ENCODE measurements around the gene DACT1.

The DACT1 gene

GRCh38 chr14:58665773-58666500, 28.2 kb downstream of the DACT1 start:
- Histone ChIP-seq H3K27me3 (ENCODE audit: insufficient read depth, poor library complexity, severe bottlenecking) (no peaks in the 10 kb centered on the region), H3K27ac (replicated peaks) (no peak overlapping the region), H3K4me3 (replicated peaks; ENCODE audit: insufficient read depth, low read length) (no peak overlapping the region)
- no peak for TF ChIP-seq CTCF (IDR thresholded peaks at IDR 0.05; ENCODE audit: insufficient read depth, low read length)
- TF ChIP-seq POLR2AphosphoS5 (IDR thresholded peaks at IDR 0.05; ENCODE audit: low read depth): no peak
- no peak for DNase-seq (ENCODE audit: low read depth in 1 of 2, low spot score in 1 of 2)

GRCh38 chr14:58666737-58667136, 29.0 kb downstream of the DACT1 start:
- H3K27me3 ChIP-seq (ENCODE audit: insufficient read depth, poor library complexity, severe bottlenecking): no peaks in the 10 kb centered on the region
- H3K4me3 ChIP-seq (replicated peaks; ENCODE audit: insufficient read depth, low read length): no peak overlapping the region
- DNase-seq (ENCODE audit: low read depth in 1 of 2, low spot score in 1 of 2): no peak
- TF ChIP-seq POLR2AphosphoS5 (IDR thresholded peaks at IDR 0.05; ENCODE audit: low read depth): no peak
- H3K27ac ChIP-seq (replicated peaks): no peak overlapping the region

- DNase-seq (ENCODE audit: low read depth in 1 of 2, low spot score in 1 of 2): no peak
- Histone ChIP-seq H3K4me3 (replicated peaks; ENCODE audit: insufficient read depth, low read length) (no peak overlapping the region), H3K27ac (replicated peaks) (no peak overlapping the region), H3K27me3 (ENCODE audit: insufficient read depth, poor library complexity, severe bottlenecking) (no peaks in the 10 kb centered on the region)
- no peak for TF ChIP-seq SPI1 (IDR thresholded peaks at IDR 0.05; ENCODE audit: borderline replicate concordance, low read depth)
- TF ChIP-seq POLR2AphosphoS5 (IDR thresholded peaks at IDR 0.05; ENCODE audit: low read depth): no peak
- no peak for TF ChIP-seq REST (IDR thresholded peaks at IDR 0.05; ENCODE audit: insufficient replicate concordance, low read depth)
- no peak for TF ChIP-seq CTCF (IDR thresholded peaks at IDR 0.05; ENCODE audit: insufficient read depth, low read length)
- no peak for TF ChIP-seq GABPA (IDR thresholded peaks at IDR 0.05; ENCODE audit: low read depth)
These were observed 30.1 kb downstream of the DACT1 start for GRCh38 chr14:58667900-58668299.

GRCh38 chr14:58668848-58669480, 31.2 kb downstream of the DACT1 start:
- peak; percentile 1 to 21 for DNase-seq (ENCODE audit: low read depth in 1 of 2, low spot score in 1 of 2)
- TF ChIP-seq SPI1 (IDR thresholded peaks at IDR 0.05; ENCODE audit: borderline replicate concordance, low read depth) (no peak), GABPA (IDR thresholded peaks at IDR 0.05; ENCODE audit: low read depth) (no peak), POLR2AphosphoS5 (IDR thresholded peaks at IDR 0.05; ENCODE audit: low read depth) (no peak), REST (IDR thresholded peaks at IDR 0.05; ENCODE audit: insufficient replicate concordance, low read depth) (no peak), CTCF (IDR thresholded peaks at IDR 0.05; ENCODE audit: insufficient read depth, low read length) (no peak)
- H3K4me3 ChIP-seq (replicated peaks; ENCODE audit: insufficient read depth, low read length): no peak overlapping the region
- H3K27me3 ChIP-seq (ENCODE audit: insufficient read depth, poor library complexity, severe bottlenecking): no peaks in the 10 kb centered on the region
- no peak overlapping the region; the same call in 1 of the 2 replicates for H3K27ac ChIP-seq (replicated peaks)
